ENCODE measurements around the gene NRL.

GRCh38 chr14:24092110-24092504 lies 22.6 kb downstream of the NRL start:
- TF ChIP-seq GATA2 (IDR thresholded peaks at IDR 0.05; ENCODE audit: low read depth, low read length) = no peak
- no peak for TF ChIP-seq GATA3 (IDR thresholded peaks at IDR 0.05; ENCODE audit: low read depth, low read length)

All from SH-SY5Y (cell line).